COR-L47 (cell line): Measurements from ENCODE around the gene TMEM185A.
"Not testable (repeated sequence)": the region's sequence is repeated elsewhere in the genome, so short reads cannot be mapped to it uniquely, and the experiment has no call there.

Experiments used
- DNase-seq: peaks from one replicate; lab custom pipeline; 2025; lab: John Stamatoyannopoulos, UW

TMEM185A gene

DNA sequence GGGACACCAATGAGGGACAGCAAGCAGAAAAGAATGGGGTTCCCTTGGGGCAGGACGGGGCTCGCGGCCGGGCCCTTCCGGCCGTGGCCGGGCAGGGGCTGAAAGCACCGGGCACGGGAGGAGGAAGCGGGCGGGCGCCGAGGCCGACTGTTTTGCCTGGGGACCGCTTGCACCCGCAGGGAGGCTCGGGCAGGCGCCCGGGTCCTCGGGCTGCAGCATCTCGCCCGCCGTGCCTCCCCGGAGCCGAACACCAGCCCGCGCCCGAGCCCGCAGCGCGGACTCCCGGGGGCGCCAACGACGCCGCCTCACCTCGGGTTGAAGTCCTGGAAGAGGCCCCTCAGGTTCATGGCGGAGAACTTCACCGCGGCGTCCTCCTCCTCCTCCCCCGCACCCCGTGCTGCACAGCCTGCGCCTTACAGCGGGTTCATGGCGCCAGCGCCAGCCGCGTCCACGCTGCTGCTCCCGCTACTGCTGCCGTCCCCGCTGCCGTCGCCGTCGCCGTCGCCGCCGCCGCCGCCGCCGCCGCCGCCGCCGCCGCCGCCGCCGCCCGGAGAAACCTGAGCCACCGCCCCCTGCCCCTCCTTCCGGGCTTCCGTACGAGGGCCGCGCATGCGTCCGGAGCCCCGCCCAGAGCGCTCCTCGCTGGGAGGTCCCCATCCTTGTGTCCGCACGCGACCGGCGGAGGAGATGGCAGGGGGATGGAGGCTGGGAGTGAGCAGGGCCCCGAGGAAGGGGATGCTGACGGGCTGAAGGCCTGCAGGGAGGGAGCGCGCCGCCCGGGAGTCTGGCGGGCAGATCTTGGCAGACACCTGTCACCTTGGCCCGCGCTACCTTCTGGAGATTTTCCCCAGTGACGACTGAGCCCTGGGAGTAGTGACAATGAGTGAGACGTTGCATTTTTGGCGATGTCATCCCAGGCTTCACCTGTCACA lies at the start of gene TMEM185A:
TMEM185A (minus strand) TSS at position 559 of the 932 bp plus-strand sequence; CDS start at position 347, 212 bp downstream.
- DNase-seq = peak; percentile 46

DNA sequence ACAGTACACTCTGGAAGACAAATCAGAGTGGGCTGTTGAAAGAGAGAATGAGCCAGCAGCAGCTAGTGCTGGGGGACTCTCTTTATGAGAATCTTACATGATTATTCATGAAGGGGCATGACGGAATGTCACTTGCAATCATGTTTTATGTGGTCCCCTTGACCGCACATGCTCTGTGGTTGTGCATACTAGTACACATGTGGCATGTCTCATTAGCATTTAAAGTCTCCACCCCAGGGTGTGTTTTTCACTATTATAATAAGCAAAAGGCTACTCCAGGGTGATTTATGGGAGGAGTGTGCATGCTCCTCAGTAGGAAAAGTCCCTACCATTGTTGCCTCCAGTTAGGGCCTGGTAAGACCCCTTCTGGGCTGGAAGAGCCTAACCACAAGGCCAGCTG lies 49.6 kb upstream of the TMEM185A start:
- DNase-seq = no peak

- DNase-seq = not testable (repeated sequence)
Observed at GRCh38 chrX:149679164-149679678, 47.6 kb upstream of the TMEM185A start.

DNA sequence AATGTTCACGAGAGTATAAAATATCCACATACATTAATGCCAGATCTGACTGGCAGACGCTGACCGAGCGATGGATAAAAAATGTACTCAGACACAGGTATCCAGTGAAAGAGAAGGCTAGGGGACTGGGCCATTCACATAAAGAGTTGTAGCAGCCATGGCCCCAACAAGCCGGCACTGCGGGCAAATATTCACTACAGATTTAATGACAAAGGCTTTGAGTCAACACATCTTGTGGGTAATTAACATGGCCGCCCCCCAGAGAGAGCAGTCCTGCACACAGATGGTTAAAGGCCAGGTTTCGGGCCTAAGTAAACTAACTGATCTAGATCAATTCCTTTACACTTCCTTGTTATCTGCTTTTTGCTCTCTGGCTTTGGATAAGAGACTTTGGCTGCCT lies 44.0 kb upstream of the TMEM185A start:
- not testable (repeated sequence) for DNase-seq

DNA sequence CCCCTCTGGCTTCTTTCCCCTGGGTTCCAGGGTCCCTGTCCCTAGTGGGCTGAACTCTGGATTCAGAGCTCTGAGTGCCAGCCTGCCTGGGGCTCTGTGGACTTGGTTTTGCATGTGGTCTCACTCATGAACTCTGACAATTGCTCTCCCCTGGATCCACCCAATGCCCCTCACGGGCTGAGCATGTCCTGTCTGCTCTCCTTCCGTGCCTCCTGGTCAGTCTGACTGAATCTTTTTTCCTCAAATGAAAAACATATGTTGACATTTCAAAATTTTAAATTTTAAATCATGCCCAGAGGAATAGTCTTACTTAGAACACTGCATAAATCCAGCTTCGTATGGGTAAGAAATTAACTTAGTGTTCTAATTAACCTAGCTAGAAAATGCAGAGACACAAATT lies 43.5 kb upstream of the TMEM185A start:
- DNase-seq = not testable (repeated sequence)

DNA sequence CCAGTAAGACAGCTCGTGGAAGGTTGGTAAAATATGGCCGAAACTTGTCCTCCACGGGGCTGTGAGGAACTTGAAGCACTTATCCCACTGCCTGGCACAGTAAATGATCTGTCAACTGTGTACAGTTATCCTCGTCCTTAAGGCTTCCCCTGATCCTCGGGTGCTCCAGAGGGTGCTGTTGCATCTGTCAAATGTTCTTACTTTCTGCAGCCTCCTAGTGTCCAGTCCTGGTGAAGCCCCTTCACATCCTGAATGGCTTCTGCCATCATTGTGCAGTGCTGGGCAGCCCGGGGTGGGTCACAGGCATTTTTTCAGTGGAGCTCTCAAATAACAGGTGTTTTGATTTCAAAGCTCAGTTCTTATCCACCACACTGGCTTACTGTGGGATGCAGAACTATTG lies 29.0 kb upstream of the TMEM185A start:
- DNase-seq = not testable (repeated sequence)

DNA sequence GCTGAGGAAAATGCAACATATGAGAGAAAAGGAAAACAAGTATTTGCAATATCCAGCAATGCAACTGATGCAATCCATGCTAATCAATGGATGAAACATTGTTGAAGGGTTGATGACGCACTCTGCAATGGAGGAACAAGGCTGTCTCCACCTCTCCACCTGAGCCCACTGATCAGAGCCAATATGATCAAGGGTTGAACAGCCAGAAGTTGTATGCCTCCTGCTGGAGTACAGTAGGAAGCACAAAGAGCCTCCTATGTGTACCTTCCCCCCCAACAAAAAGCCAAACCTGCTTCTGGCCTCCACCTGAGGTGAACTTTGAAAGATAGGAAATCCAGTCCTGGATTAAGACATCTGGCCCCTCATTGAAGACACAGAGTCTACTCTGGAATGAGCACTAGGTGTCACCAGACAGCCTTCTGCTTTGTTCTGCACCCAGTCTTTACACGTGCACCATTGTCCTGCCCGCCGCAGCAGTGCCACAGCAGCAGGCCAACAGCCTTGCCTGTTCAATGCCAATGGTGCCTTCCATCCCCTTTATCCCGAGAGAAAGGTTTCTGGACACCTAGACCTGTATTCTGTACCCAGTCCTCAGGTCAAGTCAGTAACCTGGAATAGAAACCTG lies 24.8 kb upstream of the TMEM185A start:
- DNase-seq = not testable (repeated sequence)

- DNase-seq = no peak
Observed at GRCh38 chrX:149652232-149652981, 20.8 kb upstream of the TMEM185A start.

DNA sequence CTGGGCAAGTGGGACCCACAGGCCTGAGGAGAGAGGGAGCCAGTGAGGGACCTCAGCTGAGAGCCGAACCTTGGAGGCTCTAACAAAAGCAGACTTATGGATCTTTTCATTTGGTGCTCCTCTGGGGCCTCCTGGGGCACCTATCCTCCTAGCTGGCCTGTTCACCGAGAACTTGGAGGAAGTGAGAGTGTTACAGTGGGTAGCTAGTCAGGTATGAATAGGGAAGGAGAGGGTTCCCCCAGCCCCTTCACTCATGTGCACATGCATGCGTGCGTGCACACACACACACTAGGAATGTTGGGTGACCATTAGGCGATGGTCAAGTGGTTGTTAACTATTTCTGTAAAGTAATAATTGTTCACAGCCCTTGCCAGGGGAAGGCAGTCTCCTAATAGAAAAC lies 18.6 kb upstream of the TMEM185A start:
- DNase-seq = no peak

DNA sequence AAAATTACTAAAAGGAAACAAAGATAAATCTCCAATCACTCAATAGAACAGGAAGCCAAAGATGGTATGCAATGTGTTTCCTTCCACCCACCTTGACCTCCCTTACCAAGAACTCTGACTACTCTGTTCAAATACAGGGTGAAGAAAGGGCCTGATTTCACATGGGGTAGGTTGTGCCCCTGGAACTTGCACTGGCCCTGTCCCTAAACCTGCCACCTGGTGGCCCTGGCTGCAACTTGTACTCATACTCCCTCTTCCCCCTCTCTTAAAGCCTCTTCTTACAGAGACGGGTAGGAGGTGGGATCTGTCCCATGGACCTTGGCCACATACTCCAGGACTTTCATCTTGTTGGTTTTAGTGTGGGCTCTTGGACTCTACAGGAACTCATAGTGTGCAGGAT lies 17.3 kb upstream of the TMEM185A start:
- no peak for DNase-seq

- no peak for DNase-seq
Observed at GRCh38 chrX:149647505-149647904, 15.9 kb upstream of the TMEM185A start.

- DNase-seq = no peak
Observed at GRCh38 chrX:149643496-149643895, 11.9 kb upstream of the TMEM185A start.

- no peak for DNase-seq
Observed at GRCh38 chrX:149641835-149642234, 10.2 kb upstream of the TMEM185A start.

GRCh38 chrX:149641432-149641831 lies 9.8 kb upstream of the TMEM185A start:
- no peak for DNase-seq

GRCh38 chrX:149639568-149639967 lies 8.0 kb upstream of the TMEM185A start:
- DNase-seq = no peak

DNA sequence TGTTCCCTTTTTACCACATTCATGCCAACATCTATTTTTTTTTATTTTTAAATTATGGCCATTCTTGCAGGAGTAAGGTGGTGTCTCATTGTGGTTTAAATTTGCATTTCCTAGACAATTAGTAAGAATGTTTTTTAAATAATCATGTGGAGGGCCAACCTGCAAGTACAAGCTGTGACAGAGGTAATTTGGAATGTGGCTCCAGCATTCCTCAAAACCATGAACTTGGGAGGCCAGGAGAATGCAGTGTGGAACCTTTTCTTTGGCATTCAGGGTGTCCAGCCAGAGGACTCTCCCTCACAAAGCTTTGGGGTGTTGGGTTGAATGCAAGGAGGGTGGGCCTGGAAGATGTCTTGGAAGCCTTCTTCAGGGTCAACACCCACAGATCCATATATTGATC lies 7.3 kb upstream of the TMEM185A start:
- no peak for DNase-seq

DNA sequence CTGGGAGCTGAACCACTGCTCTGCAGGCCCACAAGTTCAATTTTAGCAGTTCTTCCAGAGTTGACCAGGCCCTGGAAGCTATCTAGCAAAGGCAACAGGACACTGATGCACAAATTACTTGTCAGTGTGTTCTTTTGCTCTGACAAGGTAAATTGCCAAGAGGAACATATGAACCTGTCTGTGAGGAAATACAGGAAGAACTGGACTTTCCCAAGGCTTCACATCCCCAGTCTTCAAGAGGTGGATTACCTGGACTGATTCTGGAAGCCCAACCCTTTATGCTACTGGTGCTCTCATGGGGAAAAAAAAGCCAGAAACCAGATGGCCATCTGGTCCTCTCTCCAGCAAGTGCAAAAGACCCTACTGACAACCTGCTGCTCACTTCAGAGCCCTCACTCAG lies 1.9 kb upstream of the TMEM185A start:
- DNase-seq = no peak

DNA sequence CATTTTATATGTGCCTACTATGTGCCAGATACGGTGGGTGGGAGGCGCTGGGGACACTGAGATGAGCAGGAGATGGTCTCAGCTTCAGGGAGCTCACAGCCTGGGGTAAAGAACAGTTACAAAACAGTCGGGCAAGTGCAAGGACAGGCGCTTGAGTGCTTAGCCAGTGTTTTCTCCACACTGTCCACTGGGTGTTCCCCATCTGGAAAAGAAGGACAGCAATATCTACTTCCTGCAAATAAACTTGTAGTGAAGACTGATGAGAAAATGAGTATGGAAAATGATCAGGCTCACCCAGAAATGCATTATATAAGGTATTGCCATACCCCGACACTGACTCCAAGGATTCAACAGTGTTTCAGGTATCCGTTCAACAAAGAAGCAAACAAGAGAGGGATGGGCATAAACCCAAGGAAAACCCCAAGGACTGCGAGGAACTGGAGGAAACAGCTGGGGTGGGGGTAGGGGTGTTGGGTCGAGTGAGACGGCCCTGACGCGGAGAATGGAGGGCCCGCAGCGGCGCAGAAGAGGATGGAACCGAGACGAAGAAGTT lies 835 bp downstream of the TMEM185A start:
- no peak for DNase-seq

DNA sequence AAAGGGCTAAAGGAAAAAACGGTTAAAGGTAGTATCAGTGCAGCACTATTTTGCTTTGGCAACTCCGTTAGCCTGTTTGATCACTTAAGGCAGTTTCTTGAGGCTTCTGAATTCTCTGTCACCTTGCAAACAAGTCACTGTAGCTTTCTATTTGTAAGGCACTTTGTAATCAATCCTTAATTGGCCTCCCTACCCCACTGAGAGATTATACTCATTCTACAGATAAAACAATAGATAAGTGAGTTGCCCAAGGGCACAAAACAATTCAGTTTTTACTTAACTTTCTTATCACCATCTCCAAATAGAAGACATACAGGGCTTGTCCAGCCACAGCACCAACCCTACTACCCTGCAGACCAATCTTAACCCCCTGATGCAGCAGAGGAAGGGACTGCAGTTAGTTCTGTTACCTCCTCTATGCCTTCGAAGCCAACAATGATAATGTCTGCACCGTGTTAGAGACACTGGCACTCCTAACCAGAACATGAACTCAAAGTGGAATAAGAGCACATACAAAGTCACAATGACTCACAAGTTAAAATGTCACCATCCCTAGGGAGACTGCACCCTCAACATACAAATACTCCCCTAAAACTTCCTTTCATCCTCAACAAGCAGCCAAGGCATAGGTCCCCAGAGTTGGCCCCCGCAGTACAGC lies 1.7 kb downstream of the TMEM185A start:
- no peak for DNase-seq

DNA sequence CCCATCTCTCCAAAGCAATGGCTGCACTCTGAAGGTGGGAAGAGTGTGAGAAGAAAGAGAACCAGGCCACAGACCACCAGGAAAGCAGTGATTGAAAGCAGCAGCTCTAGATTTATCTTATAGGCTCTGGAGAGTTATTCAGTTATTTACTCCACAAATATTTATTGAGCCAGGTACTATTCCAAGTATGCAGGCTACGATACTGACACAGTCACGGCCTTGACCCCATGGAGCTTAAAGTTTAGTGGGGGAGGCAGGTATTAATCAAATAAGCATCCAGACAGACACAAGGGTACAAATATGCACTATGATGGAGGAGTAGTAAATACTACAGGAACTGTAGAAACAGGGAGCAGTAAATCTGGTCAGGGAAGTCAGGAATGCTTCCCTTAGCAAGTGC lies 2.8 kb downstream of the TMEM185A start:
- DNase-seq = no peak

DNA sequence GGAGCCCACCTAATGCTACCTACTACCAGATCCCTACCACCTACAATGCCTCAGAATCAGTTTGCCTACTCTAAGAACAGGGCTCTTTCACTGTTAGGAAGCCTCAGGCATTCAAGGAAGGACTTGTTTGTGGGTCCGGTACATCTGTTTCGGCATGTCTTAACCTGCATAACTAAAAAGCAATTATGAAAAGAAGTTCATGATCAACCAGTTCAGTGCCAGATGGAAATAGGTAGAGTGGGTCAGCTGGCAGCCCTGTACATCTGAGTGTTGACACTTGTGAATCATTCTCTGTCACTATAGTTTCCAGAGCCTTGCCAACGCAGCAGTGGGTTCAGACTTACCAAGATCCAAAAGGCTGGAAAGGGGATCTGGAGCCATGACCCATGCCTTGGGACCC lies 3.3 kb downstream of the TMEM185A start:
- no peak for DNase-seq
